Cardiac septum (tissue), 1 donor: ENCODE results near the gene MRPL27. TPM values are rescaled to one million over a fixed set of nuclear protein-coding genes. Genes with fewer than 3 reads are reported as not detected.
"Not testable (repeated sequence)": the region's sequence is repeated elsewhere in the genome, so short reads cannot be mapped to it uniquely, and the experiment has no call there.

ENCODE experiments used
- DNase-seq: peaks from one replicate; pipeline ENCODE4 v3.0.0-alpha.2; 2020; ENCODE audit warnings: low spot score
- intact Hi-C: fragments of 100-400 bp; cut with DNase I; formaldehyde crosslinking; loops from one replicate; pipeline ENCODE4 v1.14.0; 2022
- long read RNA-seq: library from polyadenylated mRNA; unstranded; transcript quantifications from one replicate; pipeline ENCODE4 v2.0.0, GENCODE V29; 2021
- total RNA-seq: library from RNA; stranded (reverse); fragmentation: NEBNext Ultra II Directional; extraction: Animal tissue kit (Norgen Biotek cat#: 25700); gene quantifications from one replicate; pipeline ENCODE4 v1.2.1, GENCODE V29; 2021
- donor health status: DM: no; HTN: no; CAD: no.

The MRPL27 gene
- total RNA-seq, result 61.4 TPM
- long read RNA-seq, transcript MRPL27-201 (4 exons, 716 nt), result major isoform, 45 of 49 reads
- long read RNA-seq, partial matches to known transcripts, result 0 of 49 reads
- long read RNA-seq, other reads (novel, unspliced or antisense), result 3 of 49 reads

- intact Hi-C loops, result no loop called here
- peak; percentile 93 for DNase-seq
Measured at GRCh38 chr17:50372758-50373556, at the start of gene MRPL27, which contains the start of gene EME1. MRPL27 (minus strand) TSS chr17:50373184; CDS start chr17:50373170, 14 bp downstream. EME1 (plus strand) TSS chr17:50373229; CDS start chr17:50375209, 1,980 bp downstream.

DNA sequence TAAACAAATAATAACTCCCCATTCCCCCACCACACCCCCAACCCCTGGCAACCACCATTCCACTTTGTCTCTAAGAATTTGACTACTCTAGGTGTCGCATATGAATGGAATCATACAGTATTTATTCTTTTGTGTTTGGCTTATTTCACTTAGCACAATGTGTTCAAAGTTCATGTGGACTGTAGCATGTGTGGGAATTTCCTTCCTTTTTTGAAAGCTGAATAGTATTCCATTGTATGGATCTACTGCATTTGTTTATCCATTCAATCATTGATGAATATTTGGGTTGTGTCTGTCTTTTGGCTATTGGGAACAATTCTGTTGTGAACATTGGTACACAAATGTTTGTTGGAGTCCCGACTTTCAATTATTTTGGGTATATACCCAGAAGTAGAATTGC lies 49.8 kb upstream of the MRPL27 start:
- intact Hi-C loops, result no loop called here
- DNase-seq, result no peak

GRCh38 chr17:50421308-50422051 lies 48.5 kb upstream of the MRPL27 start:
- DNase-seq, result no peak
- intact Hi-C loops, result no loop called here

DNA sequence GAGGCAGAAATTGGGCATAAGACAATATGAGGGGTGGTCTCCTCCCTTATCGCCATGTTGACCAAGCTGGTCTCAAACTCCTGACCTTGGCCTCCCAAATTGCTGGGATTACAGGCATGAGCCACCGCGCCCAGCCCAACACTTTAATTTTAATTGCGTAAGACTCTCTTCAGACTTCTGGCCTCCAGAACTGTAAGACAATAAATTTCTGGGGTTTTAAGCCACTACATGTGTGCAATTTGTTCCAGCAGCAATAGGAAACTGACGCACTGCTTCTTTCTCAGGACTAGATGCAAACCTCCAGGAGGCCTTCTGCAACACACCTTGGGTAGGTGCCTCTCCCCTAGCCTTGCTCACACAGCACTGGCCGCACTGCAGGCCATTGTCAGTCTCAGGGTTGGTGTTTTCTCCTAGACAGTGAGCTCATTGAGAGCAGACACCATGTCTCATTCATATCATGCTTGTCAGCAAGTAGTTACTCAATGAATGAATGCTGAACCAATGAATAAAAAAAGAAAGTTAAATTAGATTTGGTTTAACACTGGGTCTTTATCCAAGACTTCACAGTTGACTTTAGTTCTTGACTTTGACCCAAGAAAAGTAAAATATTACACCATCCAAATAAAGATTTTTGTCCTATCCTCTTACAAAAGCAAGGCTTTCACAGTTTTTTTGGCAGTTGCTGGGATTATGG lies 47.6 kb upstream of the MRPL27 start:
- DNase-seq, result no peak
- intact Hi-C loops, result no loop called here

GRCh38 chr17:50419577-50419976 lies 46.6 kb upstream of the MRPL27 start:
- intact Hi-C loops, DNase-seq: not testable (repeated sequence)

GRCh38 chr17:50414808-50415207 lies 41.8 kb upstream of the MRPL27 start:
- intact Hi-C loops, result no loop called here

GRCh38 chr17:50412188-50412732 lies 39.3 kb upstream of the MRPL27 start:
- intact Hi-C loops, result no loop called here

More at GRCh38 chr17:50414808-50415207, 41.8 kb upstream of the MRPL27 start:
- no peak for DNase-seq

DNA sequence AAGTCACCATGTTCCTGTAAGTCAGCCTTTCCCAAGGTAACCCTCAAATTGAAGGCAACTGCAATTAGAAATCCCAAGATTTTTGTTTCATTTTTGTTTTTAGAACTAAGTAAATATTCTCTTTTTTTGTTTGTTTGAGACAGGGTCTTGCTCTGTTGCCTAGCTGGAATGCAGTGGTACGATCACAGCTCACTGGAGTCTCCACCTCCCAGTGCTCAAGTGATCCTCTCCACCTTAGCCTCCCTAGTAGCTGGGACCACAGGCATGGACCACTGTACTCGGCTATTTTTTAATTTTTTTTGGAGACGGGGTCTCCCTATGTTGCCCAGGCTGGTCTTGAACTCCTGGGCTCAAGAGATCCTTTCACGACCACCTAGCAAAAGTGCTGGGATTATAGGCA lies 34.9 kb upstream of the MRPL27 start:
- DNase-seq, result peak; percentile 1
- intact Hi-C loops, result no loop called here

More at GRCh38 chr17:50412188-50412732, 39.3 kb upstream of the MRPL27 start:
- peak; percentile 53 for DNase-seq

- intact Hi-C loops, result no loop called here
- DNase-seq, result peak; percentile 17
Measured at GRCh38 chr17:50406578-50406977, 33.6 kb upstream of the MRPL27 start.

GRCh38 chr17:50405351-50405750 lies 32.4 kb upstream of the MRPL27 start:
- DNase-seq, intact Hi-C loops: not testable (repeated sequence)

- DNase-seq, result peak; percentile 41
- intact Hi-C loops, result not testable (repeated sequence)
Measured at GRCh38 chr17:50399591-50399990, 26.6 kb upstream of the MRPL27 start.

DNA sequence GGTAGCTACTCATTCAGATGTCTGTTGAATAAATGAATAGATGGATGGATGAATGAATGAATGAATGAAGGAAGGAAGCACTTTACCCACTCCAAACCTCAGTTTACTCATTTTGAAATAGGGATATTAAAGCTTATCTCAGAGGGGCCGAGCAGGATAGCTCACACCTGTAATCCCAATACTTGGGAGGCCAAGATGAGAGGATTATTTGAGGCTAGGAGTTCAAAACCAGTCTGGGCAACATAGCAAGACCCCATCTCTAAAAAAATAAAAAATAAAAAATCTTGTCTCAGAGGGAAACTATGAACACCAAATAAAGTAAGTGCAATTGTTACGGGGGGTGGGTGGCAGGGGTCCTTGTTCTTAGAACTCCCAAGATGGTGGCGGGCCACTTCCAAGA lies 25.7 kb upstream of the MRPL27 start:
- DNase-seq, intact Hi-C loops: not testable (repeated sequence)

- DNase-seq, result peak; percentile 17
- intact Hi-C loops, result no loop called here
Measured at GRCh38 chr17:50397919-50398285, 24.9 kb upstream of the MRPL27 start.

- intact Hi-C loops, result no loop called here
- peak; percentile 95 for DNase-seq
Measured at GRCh38 chr17:50397111-50397918, 24.3 kb upstream of the MRPL27 start, which contains the start of gene LRRC59. LRRC59 (minus strand) TSS chr17:50397523; CDS start chr17:50397317, 206 bp downstream.

- peak; percentile 55 for DNase-seq
- intact Hi-C loops, result no loop called here
Measured at GRCh38 chr17:50396261-50397110, 23.5 kb upstream of the MRPL27 start.

- intact Hi-C loops, result no loop called here
- DNase-seq, result peak; percentile 9
Measured at GRCh38 chr17:50394711-50395110, 21.7 kb upstream of the MRPL27 start.

DNA sequence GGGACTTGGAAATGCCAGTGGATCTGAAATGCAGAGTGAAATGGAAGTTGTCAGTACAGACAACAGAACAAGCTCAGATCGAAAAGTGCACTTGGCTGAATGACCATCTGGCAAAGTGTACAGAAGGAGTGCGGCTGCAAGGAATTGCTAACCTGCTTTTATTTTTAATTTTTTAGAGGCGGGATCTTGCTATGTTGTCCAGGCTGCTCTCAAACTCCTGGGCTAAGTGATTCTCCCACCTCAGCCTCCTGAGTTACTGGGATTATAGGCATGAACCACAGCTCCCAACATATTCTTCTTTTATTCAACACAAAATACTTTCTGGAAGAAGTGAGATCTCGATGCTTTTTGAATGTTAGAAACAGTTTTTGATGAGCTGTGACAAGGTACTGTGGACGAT lies 20.7 kb upstream of the MRPL27 start:
- DNase-seq, result no peak
- intact Hi-C loops, result no loop called here

DNA sequence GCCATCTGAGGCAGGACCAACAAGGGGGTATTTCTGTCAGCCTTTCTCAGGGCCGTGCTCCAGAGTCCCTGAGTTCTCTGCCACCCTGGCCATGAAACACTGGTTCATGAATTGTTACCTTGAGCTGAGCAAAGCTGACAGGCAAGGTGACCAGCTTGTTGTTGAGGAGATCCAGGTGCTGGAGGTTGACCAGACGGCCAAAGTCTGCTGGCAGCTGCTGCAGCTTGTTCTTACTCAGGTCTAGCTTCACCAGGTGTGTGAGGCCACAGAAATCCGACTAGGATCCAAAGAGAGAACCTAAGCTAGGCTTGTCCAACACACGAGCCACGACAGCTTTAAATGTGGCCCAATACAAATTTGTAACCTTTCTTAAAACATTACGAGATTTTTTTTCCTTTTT lies 19.6 kb upstream of the MRPL27 start:
- intact Hi-C loops, result no loop called here
- no peak for DNase-seq
